Measurements from ENCODE around the gene KCNE3.

GRCh38 chr11:74457356-74457755 lies 10.0 kb downstream of the KCNE3 start:
- TF ChIP-seq CTCF (IDR thresholded peaks at IDR 0.05; ENCODE audit: borderline replicate concordance, extremely low read depth, low read length, poor library complexity, severe bottlenecking), result no peak
- no peak for TF ChIP-seq EZH2 (IDR thresholded peaks at IDR 0.05; ENCODE audit: borderline replicate concordance, low read depth, low read length, severe bottlenecking)
